ENCODE measurements around the gene BCKDHB.
"Not testable (repeated sequence)": the region's sequence is repeated elsewhere in the genome, so short reads cannot be mapped to it uniquely, and the experiment has no call there.

BCKDHB gene

DNA sequence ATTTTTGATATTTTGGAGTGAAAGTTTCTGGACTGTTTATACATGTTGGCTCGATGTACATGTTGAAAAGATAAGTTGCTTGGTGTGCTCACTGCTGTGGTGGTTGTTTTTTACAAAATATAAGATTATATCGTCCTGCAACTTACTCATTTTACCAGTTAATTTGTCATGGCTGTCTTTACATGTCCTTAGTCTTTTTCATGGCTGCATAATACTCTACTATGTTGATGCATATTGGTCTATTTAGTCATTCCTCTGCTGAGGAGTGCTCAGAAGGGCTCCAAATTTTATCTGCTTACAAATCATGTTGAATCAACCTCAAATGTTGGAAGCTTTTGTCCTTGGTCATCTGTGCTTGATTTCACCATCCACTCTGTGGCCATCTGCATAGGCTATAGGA lies 164.6 kb downstream of the BCKDHB start:
- DNase-seq: no peak

DNA sequence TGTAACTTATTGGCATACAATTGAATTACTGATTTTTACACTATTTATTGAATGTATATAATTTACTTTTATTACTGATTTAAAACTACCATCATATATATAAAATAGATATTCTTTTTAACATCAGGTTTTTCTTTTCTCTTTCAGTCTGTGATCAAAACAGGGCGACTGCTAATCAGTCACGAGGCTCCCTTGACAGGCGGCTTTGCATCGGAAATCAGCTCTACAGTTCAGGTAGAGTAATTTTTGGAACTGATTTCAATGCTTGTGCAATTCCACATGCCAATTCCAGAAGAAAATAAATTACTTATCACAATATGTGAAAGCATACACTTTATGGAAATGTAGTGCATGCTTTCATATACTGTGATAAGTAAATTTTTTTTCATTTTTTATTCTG lies 166.5 kb downstream of the BCKDHB start:
- no peak for DNase-seq

DNA sequence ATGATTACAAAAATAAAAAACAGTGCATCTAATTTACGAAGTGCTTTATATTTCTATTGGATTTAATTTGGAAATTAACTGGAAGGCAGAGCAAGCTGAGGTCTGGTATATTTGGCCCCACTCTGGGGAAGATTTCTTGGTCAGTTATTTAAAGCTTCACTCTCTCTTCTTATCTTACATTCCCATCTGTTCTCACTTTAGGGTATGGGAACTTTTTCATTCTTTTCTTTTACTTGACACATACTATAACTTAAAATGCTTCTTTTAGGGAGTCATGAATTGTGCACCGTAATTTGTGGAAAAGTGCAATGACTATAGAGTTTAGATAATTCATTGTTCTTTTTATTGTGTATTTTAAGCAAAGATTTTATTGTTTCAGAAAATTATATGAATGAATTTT lies 170.4 kb downstream of the BCKDHB start:
- no peak for DNase-seq

DNA sequence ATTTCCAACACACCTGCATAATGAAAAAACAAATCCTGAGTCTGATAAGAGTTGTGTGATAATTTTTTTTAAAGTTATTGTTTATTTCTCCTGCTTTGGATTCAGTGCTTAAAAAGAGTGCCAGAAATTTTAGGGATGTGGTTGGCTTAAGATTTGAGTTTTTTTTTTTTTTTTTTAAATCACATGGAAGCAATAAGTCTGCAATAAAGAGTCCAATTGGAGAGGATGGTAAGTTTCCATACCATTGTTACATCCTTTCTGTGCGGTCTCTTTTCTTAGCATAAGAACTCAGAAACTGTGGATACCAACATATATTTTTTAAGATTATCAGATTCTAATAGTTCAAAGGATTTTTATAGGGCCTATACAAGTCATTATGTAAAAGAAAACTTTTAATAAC lies 171.0 kb downstream of the BCKDHB start:
- DNase-seq: no peak

DNA sequence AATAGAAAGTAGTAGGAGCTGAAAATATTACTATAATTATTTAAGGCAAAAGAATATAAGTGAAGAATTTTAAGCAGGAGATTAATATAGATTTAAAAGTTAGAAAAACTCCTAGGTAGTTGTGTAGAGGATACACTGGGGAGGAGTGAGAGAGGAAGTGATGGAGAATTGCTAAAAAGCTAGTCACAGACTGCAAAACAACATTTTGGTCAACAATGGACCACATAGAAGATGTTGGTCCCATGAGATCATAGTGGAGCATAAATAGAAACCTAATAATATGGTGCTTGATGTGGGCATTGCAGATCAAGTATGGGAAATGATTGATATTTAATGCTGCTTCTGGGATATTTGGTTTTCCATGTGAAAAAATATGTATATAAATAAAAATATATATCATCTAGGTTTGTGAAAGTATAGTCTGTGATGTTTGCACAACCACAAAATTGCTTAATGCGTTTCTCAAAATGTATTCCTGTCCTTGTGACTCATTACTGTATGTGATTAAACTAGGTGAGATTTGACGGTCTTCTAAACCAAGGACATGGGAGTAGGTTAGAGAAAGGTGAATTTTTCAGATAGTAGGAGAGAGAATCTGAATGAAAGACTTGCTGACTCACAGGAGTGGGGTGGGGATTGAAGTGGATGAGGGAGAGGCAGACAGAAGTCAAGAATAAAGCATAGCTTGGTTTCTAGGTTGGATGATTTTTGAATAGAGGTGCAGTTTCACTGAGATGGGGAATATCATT lies 174.0 kb downstream of the BCKDHB start:
- no peak for DNase-seq

DNA sequence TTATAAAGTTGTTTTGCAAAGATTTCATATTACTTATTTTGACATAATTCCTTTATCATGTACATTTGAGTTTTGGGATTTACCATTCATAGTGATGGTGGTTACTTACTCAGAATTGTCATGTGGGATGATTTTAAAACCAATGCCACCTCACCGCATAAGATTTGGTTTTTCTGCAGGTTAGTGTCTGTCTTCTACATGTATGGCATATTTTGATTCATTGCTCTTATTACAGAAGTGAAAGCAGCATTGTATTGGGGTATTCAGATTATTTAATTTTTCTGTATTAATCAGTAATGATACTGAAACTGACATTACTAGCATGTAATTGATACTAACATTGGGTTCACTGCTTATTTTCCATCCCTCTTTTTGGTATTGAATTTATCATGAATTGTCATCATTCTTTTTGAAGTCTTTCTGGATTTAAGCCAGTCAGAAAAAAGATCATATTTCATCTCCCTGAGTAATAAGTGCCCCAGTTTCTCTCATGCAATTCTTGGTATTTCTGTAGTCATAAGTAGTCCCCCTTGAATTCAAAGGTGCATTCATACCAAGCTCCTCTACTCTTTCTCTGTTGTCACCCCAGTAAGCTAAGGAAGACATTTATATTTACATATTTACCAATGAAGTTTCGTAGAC lies 176.6 kb downstream of the BCKDHB start:
- no peak for DNase-seq

DNA sequence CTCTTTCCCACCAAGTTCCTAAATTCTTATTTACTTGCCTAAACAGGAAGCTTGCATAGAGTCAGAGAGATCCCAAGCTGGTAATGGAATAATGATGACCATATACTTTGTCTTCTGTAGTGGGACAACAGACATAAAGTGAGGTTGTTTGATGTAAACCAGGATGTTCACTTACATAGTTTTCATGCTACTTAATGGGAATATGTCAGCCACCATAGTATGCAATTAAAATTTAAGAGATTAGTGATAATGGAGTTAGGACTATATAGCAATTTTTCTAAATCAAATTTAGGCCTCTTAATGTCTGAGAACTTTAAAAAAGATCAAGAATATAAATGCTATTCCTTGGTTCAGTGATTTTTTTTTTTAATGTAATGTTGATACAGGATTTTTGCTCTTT lies 180.6 kb downstream of the BCKDHB start:
- no peak for DNase-seq

DNA sequence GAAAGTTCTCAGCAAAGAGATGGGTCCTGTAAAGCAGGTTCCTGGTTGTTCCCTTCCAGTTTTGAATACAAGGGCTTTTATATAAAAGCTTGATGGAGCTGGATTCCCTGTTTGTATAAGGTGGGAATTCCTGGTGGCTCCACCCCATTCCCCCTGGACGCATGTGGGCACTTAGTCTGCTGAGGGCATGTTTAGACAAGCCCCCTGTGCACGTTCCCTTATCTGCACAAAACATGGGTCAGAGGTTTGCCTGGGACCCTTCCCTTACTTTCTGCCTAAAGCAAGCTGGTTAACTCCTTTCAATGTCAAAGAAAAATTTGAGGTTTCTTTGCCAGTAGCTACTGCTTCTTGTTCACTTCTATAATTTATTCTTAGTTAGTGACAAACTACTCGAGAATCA lies 181.1 kb downstream of the BCKDHB start:
- no peak for DNase-seq

DNA sequence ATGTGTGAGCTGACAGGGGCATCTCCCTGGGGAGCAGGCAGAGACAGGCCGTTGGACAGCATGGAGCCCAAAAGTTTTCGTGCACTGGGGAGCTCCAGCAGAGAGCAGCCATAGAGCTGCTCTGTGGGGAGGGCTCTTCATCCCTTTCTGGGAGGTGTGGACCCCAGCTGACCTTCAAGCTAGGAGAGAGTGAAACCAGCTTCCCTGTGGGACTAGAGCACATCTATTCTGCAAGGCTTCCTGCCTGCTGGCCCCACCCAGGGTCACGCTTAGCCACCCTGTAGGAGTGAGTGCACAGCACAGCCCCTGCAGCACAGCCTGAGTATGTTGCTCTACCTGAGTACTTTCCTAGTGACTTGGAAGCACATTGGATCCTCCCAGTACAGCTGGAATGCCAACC lies 183.3 kb downstream of the BCKDHB start:
- no peak for DNase-seq

DNA sequence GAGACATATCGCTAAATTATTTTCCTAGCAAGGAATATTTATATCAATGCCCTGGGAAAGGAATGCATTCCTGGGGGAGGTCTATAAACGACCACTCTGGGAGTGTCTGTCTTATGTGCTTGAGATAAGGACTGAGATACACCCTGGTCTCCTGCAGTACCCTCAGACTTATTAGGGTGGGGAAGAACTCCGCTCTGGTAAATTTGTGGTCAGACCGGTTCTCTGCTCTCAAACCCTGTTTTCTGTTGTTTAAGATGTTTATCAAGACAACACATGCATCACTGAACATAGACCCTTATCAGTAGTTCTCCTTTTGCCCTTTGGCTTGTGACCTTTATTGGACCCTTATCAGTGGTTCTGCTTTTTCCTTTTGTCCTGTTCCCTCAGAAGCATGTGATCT lies 188.1 kb downstream of the BCKDHB start:
- DNase-seq: not testable (repeated sequence)

DNA sequence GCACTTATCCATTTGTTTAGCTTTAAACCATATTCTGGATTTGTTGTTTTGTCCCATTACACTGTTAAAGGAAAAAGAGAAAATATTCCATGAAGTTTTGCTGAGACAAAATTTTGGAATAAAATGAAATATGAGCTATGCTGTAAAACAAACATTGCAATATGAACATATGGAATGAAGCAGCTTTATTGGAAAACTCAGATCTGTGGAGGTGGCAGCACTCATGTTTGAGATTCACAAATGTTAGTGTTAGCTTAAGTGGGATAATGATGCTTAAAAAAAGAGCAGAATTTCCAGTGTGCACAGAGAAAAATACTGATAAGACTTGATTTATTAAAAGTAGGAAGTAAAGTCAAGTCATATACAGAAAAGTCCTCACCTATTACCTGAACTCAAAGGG lies 196.2 kb downstream of the BCKDHB start:
- DNase-seq: no peak

DNA sequence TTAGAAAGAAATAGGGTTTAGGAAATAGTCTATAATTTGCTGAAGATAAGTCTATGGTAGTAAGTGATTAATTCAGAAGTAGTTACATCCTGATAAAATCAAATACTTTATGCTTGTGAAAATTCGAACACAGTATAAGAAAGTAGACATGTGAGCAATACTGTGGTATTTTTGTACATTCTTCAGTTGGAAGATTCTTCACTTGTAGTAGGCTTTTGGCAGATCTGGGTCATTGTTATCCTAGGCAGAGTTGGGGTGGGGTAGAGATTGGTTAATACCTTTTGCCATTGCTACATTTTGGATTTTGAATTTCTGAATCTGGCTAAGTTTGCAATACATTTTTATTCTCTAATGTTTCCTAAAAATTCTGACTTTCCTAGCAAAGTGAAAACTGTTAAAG lies 197.5 kb downstream of the BCKDHB start:
- DNase-seq: no peak

DNA sequence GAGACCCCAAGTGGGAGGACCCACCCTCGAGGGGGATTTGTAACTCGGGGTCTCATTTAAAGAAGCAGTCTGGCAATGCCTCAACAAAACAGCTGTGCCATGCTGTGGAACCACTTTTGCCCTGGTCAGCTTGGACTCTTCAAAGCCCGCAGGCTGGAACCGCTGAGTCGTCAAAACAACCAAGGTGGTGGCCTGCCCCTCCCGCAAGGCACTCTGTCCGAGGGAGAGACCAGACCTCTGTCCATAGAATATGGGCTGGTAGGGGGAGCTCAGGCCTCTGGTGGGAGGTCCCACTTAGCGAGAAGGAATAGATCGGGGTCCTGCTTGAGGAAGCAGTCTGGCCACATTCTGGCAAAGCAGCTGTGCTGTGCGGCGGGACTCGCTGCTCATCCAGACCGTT lies 208.1 kb downstream of the BCKDHB start:
- DNase-seq: no peak

DNA sequence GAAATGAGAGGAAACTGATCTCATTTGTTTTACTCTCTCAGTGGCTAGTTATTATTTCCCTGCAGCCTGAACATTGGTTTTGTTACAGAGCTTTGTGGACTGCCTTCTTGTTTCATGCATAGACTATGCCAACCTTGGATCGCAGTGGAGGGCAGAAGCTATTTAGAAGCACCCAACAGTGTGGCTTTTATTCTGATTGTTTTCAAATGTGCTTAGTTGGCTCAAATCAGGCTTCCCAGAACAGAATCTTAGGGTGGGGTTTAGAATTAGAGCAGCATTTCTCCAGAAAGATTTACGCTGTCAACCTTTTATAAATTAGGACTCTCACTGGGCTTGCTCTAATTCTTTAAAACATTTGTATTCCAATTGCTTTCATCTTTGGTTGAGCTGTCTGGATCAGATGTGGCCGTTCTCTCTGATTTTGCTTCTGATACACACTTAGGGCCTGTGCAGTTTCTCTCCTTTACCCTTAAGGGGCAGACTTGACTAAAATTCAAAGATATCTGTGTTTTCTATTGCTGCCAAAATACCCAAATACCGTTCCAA lies 210.3 kb downstream of the BCKDHB start:
- DNase-seq: no peak

DNA sequence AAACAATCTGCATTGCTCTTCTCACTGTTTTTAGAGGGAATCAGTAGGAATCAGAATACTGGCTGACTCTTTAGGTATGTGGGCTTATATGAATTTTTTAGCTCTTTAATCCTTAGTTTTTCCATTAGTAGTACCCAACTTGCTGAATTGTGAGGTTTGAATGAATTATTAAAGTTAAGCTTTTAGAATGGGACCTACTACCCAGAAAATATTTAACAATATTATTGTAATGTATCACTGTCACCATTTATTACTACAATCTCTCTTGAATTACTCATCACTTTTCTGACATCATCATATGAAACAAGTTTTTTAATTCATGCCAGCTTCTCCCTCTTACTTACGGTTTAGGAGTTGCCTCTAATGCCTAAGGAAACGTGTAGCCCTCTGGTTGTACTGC lies 212.7 kb downstream of the BCKDHB start:
- no peak for DNase-seq

DNA sequence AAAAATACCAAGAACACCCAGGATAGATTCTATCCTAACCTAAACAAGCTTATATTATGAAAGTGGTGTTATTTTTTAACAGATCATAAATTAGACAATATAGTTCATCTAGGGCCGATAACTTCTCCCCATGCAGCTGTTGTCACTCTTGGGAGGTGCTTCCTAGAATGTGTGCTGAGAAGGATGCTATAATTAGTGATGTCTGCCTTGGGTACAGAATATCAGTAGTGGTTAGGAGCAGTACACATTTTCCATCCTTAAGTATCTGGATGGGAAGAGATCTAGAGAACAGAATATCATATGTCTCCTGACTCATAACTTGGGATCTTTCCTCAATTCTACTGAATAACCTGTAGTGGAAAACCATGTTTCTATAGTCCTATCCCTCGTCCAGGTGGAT lies 214.5 kb downstream of the BCKDHB start:
- DNase-seq: no peak

DNA sequence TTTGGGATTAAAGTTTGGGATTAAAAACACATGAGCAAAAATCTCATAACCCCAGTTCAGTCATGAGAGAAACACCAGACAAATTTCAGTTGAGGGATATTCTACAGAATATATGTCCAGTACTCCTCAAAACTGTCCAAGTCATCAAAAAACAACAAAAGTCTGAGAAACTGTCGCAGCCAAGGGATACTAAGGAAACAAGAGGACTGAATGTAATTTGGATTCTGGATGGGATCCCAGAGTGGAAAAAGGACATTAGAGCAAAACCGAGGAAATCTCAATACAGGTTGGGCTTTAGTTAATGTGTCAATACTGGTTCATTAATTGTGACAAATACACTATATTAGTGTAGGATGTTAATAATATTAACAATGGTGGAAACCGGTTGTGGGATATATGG lies 219.3 kb downstream of the BCKDHB start:
- no peak for DNase-seq

DNA sequence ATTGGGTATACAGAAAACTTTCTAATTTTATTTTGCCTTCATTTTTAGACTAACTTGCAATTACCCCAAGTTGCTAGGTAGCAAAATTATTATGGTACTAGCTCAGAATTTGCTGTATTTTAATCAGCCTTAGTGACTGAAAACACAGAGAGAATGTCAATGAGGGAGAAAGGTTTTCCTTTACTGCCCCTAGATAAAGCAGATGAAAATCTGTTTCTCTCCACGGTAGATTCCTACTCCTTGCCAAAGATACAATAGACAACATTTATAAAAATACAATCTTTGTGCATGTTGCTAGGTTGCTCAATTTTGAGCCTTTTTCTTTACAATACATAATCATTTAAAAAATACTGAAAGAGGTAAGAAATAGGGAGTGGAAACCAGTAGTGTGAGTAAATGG lies 222.2 kb downstream of the BCKDHB start:
- DNase-seq: no peak

DNA sequence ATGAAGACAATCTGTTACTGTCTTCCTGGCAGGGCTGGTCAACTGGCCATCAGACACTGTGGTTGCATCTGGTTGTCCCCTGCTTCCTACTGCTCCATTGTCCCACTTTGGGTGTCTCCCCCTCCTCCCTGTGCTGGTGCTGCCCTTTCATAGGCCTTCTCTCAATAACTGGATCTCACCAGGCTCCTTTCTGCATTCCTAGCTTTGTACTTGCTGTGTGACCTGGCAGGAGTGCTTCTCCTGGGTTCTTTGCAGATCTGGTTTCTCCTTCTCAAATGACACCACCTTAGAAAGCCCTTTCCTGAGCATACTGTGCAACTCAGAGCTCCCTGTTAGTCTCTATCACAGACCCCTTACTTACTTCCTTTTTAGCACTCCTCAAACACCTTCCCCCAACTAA lies 223.0 kb downstream of the BCKDHB start:
- DNase-seq: no peak

DNA sequence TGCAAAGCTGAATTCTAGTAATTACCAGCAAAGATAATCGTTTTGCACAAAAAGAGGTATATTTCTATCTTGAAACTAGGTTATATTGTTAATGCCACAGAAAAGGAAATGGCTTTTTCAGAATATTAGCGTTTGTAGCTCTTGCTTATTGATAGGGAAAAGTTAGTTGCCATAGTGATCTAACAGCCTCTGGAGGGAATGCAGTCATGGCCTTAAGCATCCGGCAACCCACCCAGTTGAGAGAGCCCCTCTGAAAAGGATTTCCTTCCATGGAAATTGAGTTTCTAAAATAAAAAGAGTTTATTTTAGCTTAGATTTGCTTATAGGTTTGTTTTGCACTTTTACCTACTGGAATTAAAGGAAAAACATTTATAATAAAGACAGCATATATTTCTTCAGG lies 224.5 kb downstream of the BCKDHB start:
- no peak for DNase-seq

DNA sequence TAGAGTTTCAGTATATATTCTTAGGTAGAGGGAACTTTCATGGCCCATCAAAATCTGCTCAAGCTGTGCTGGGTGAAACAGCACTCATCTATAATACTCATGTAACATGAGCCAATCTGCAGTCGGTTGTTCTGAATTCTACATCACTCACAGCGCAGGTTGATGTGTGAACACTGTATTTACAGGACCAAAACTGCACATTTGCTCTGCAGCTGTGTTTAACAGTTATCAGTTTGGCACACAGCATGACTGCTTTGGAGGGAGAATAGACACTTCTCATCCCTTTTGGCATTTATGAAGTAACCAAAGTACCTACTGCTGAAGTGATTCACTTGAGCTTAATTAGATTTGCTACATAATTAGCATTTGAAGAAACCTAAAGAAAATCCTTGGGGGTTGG lies 225.1 kb downstream of the BCKDHB start:
- DNase-seq: no peak

DNA sequence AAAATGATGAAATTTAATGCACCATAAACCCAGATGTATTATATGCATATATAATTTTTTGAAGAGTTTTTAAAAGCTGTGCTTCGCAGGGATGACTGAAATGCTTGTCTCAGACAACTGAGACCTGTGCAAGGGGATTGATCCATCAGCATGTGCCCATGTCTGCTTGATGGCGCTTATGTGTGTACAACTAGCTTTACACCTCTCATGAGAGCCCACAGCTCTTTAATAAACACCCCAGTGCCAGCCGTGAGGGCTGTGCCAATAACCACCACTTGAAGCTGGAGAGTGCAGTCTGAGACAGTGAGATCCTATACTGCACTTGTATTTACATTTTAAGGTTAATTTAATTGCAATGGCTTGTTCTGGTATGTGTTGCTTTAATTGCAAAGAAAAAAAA lies 225.5 kb downstream of the BCKDHB start:
- no peak for DNase-seq

DNA sequence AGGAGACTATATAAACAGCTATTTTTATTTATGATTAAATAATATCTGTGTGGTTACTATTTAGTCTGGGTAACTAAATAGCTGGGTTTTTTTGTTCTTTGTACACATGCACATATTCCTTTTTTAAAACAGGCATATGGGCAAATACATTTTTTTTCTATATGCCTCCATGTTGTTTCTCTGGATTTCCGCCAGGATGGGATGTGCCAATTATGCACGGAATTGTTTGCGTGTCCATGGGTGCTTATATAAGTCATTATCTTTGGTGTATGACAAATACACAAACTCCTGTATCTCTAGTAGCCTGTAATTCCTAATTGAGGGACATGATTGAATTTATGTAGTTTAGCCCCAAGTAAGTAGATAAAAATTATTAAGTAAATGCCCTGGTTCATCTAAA lies 226.9 kb downstream of the BCKDHB start:
- no peak for DNase-seq

DNA sequence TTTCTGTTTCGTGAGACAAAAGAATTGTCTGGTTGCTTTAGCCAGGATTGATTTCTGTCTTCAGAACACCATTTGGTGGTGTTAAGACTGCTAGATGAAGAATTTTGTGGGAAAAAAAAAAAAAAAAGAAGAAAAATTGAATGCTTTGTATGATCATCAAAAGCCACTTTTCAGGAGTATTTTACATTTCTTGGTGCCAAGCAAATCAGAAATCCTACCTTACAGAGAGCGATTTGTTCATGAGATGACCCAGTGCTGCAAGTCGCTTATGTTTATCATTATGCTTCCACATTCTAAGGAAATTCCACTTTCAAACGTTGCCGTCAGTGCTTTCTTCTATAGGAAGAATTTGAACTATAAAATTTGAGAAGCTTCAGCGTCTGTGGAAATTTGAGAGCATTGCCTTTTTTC lies 228.7 kb downstream of the BCKDHB start:
- DNase-seq: no peak

DNA sequence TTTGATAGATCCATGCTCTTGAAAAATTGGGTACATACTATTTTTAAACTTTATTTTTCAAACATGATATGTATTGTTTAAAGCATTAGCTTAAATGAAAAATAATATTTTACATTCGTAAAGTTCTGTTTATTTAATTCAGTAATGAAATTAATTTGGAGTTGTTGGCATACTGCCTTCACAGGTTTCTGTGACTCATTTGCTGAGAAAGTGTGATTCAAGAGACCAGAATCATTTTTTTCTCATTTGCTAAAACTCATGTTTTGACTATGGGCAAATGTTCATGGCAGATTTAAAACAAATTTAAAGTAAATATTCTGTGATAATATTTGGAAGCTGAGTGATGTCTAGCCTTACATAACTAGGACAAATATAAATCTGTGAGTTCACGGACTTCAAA lies 230.4 kb downstream of the BCKDHB start:
- DNase-seq: no peak

Data from activated CD4-positive, alpha-beta T cell treated with anti-CD3 and anti-CD28 coated beads for 4 hours (primary cell).